ENCODE measurements around the gene NTM.
"Not testable (repeated sequence)": the region's sequence is repeated elsewhere in the genome, so short reads cannot be mapped to it uniquely, and the experiment has no call there.

The NTM gene

DNA sequence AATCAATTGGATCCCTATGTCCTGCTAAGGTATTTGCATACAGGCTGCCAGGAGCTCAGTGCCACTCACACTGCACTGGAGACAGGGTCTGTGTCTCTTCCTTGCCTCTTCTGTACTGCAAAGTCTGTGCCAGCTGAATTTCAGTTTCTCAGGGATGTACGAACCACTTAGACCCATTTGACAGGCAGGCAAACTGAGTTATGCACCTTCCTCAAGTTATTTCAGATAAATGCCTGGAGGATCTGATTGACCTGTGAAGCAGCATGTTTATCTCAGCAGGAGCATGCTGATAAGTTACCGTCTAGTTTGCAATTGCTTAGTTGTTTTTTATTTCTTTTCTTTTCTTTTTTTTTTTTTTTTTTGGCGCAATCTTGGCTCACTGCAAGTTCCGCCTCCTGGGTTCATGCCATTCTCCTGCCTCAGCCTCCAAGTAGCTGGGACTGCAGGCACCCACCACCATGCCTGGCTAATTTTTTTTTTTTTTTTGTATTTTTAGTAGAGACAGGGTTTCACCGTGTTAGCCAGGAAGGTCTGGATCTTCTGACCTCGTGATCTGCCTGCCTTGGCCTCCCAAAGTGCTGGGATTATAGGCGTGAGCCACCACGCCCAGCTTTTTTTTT lies 54.0 kb downstream of the NTM start:
- DNase-seq = not testable (repeated sequence)

DNA sequence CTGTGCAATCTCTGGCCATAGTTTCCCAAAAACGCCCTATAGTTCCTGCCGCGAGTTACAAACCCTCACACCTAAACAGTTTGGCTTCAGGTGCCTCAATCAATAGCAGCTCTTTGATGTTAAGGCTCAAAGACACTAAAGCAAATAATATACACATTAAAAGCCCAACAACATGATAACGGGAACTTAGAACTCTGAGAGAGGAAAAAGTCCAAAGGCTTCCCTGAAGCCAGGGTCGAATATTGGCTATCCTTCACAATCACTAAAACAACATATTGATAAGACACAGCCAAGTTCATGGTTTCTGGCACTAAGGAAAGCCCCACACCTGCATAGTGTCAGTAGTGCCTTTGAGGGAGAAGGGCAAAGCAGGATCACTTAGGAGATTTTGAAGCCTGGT lies 54.9 kb downstream of the NTM start:
- no peak for DNase-seq

DNA sequence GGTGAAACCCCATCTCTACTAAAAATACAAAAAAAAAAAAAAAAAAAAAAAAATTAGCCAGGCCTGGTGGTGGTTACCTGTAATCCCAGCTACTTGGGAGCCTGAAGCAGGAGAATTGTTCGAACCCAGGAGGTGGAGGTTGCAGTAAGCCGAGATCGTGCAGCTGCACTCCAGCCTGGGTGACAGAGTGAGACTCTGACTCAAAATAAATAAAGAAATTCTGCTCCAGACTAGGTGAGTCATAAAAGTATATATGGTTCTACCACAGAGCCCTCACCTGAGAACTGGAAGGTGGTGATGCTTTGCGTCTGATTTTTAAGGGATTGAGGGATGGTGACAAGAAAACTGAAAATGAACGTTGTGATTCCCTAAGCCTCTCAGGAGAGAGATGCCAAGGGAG lies 58.4 kb downstream of the NTM start:
- no peak for DNase-seq

DNA sequence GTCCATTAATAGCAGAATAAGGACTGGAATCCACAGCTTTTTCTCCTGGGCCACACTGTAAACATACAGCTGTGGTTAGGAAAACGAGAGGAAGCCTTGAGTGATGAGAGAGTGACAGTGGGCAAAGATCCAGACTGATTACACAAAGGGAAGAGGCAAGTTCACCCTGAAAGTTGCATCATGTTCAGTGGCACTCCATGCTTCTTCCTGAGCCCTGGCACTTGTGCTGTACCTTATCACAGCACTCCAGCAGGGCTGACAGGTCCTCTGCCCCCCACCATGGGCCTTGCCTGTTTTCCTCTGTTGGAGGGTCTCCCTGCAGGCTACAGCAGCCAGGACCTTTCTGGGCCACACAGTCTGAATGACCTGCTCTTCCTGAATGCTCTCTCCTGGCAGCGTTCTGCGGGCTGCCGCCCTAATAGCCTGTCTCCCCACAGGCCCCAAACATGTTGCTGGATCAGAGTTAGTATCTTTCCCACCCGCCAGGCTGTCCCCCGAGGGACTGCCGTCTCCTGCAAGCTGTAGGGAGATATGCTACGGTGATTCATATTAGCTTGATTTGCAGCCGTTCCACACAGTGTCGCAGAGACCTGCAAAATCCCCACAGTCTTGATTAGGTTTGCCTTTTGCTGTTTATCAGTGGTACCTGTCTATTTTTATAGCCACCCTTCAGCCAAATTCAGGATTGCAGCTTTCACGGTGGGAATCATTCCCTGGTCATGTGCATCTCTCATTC lies 60.2 kb downstream of the NTM start:
- DNase-seq = no peak

DNA sequence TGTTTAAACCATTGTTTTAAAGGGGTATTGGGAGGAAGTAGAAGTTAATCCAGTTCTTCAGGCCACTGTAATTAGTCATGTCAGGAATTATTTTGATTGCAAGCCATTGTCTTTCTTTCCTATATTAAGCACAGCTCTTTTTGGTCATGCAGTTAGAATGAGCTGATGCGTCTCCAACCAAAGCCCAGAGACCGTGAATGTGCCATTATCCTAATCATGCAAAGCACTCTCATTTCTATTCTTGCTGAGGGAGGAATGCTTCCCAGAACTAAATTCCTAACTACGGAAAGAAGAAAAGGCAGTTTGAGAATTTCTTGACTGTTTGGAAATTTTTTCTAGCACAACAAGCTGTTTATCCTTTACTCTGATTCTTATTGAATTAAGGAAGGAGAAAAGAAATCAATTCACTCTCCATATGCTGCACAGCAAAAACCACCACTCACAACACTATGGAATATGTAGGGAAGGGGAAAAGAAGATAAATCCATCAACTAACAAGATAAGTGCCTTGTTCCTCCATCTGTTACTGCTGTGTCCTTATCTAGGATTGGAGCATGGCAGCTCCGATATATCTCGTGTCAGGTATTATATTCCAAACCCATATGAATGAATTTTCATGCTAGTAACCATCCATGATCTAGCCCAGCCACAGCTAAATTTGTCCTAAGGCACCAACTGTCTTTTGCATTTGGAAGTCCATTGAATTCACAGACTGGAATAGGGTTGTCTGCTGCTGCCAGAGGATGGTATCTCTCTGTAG lies 70.8 kb downstream of the NTM start:
- no peak for DNase-seq

DNA sequence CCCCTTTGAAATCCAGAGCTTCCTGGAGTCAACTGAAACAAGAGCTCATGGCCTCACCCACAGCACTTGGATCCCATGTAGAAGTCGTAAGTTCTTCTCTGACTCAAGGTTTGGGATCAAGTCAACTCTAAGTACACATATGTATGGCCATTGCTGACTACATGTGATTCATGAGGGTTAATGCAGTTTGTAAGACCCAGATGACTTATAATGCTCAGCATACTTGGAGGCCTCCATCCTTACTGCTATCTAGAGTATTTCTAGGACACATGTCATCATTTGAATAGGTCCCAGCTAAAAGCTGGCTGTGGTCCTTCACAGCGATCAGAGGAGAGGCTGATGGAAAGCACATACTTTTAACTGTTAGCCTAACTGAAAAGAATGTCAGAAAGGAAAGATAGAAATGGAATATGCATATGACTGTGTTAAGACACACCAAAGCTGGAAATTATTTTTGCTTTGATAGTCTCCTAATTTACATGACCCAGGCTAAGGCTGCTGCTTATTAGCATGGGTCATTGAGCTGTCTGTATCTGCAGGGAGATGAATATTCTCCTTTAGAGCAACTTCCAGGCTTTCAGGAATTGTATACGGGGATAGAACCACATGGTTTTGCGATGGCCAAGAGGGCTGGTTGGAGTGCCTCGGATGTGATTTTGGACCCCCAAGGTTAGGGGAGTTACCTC lies 76.3 kb downstream of the NTM start:
- no peak for DNase-seq

DNA sequence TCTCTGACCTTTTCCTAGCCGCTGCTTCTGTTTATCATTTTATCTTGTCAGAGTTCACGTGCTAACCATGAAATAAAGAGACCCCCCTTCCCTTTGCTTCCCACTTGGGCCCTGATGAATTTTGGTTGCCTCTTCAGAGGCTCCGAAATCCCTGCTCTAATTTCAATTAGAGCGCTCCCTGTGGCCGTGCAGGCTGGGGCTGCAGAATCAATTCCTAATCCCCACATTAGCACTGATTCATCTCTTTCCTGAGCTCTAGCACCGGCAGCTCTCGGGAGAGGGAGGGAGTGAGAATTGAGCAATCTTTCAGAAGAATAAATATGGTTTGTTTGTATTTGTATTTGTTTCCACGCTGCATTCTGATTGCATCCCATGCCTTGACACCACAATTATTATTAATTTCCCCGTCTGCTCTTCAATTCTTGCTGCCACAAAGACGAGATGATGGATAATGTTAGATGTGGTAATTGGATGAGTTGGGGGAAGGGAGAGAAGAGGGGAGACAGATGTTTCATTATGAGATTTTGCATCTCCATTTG lies 76.9 kb downstream of the NTM start:
- DNase-seq = no peak

DNA sequence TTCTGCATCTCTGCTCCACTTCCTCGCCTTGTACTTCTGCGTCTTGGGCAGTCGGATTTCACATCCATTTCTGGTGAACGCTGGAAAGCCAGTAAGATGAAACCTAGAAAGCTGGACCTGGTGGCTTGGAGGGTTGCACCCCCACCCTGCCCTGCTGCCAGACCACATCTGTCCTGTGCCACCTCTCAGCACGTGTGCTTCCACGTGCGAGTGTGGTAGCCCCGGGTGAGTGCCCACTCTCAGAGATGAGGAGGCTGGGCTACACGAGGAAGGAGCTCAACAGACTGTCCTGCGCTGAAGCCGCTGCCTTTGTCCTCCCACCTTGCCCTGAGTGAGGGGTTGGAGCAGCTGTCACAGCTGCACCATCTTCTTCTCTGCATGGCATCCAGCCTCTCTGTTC lies 77.5 kb downstream of the NTM start:
- no peak for DNase-seq

DNA sequence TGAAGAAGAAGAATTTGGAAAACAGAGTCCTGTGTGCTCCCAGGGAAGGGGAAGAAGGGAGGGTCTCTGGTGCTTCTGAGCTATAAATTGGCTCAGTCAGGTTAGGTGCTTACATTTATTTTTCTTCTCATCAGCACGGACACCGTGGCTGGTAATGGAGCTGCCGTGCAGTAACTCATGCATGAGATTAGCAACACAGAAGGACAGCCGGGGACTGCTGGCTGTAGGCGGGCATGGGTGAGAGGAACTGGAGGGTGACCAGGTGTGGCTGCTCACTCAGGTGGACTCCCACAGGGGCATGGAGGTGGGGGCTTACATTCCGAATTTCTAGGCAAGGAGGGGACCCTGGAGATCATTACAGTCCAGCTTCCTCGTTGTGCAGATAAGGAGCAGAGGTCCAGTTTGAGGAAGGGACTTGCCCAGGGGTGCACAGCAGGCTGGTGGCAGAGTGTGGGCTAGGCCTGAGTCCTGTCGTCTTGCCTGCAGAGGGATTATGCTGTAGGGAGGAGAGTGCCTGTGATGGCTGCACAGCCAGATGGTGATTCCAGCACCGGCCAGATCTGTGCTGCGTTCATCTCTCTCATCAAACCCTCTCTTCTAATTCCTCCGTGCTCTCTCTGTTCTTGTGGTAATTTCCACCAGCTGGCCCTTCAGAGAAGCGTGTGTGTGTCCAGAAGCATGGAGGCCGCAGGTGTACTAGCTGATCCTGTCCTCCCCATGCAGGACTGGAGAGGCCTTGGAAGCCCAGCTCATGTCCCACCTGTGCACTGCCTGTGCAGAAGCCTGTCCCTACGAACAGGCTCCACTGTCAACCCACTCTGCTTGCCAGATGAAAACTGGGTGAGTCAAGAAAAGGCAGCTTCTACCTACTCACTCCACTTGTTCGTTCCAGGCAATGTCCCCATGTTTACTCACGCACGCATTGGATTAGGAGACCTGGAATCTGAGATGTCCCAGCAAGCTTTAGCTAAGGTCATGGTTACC lies 78.9 kb downstream of the NTM start:
- no peak for DNase-seq

DNA sequence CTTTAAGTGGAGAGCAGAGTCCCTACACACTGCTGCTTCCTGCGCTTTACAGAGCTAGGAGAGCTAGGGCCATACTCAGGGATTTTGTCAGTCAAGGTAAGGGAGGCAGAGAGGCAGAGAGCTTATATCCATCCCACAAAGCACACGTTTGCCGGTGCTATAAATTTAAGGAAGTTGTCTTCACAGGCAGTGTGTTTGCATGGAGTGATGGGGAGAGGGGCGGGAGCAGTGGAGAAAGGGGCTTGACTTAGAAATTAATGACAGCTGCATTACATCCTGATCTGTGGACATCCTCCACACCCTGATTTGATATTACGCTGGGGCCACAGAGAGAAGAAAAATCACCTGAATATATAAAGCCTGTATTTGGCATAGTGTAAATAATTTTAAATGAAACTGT lies 84.1 kb downstream of the NTM start:
- no peak for DNase-seq

DNA sequence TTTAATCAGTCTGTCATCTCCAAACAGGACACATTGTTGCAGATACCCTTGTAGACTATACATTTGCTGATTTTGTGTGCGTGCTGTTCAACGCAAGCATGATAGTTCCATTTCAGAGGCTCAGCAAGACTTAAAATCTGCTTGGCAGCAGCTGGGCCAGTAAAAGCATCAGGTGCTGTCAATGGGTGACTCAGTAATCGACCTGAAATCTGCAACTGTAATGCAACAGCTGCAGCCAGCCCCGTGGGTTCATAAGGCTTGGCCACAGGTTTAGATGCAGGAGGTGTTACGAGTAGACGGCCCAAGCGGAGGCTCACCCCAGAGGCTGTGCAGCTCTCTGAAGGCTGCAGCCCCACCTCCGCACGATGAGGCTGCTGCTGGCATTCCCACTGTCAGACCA lies 84.6 kb downstream of the NTM start:
- no peak for DNase-seq

DNA sequence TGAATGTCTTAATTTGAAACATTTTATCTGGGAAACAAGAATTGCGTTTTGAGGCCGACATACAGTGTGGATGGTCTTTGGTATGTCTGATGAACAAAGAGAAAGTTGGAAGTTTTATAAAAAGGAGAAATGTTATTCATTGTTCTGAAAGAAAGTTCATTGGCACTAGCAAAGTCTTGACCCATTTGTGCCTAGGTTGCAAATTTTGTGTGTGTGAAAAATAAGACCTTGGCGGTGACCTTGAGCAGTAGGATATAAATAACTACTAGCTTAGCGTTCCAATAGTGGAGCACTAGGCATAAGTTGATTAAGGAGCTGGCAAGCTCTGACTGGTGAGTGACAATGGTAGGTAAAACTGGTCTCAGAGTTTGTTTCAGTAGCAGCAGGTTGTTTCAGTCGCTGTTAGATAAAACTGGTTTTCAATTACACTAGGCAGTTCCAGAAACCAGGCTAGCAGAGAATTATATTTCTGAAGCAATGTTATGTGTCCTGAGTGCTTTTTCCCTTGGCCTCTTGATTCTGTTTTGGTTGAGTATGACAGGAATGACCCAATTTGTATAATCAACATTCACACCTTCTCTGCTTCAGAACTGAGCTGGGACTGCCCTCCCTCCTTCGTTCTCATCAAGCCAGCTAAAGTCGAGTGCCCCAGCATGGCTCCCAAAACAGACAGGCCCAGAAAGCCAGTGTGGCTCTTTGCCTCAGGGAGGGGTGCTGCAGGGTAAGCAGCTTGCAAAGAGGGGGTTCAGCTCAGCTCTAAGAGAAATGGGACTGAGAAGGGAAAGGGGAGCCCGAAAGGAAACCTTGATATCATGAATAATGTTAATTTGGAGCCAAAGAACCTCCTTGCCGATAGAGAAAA lies 85.7 kb downstream of the NTM start:
- DNase-seq = no peak

DNA sequence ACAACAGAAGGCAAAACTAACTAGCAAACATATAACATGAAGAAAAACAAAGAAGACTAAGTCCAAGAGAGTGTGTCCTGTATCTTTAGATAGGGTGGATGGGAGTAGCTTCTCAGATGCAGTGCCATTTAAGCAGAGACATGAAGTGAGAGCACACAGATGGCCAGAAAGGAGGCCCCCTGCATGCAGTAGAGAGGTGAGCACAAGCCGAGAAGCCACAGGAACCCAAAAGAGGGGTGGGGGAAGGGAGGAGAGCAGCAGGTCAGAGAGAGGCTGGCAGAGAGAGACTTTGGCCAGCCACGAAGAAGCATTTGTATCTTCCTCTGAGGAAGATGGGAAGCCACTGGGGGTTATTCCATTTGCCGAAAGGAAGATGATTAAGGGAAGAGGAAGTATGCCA lies 86.7 kb downstream of the NTM start:
- DNase-seq = no peak

DNA sequence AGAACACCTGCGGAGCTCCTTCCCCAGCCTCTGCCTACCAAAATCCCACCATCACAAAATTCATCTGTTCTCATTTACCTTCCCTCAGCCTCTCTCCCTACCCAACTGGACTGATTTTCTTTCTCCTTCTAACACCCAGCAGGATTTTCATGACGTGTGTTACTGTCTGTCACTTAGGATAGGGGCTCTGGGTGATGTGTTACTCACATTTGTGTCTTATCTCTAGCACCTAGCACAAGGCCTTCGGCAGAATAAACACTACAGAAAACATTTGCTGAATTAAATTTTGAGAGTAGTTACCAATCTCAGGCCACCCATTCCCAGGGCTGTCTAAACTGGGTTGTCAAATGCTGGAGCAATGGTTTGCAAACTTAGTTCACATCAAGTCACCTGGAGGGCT lies 88.0 kb downstream of the NTM start:
- no peak for DNase-seq

DNA sequence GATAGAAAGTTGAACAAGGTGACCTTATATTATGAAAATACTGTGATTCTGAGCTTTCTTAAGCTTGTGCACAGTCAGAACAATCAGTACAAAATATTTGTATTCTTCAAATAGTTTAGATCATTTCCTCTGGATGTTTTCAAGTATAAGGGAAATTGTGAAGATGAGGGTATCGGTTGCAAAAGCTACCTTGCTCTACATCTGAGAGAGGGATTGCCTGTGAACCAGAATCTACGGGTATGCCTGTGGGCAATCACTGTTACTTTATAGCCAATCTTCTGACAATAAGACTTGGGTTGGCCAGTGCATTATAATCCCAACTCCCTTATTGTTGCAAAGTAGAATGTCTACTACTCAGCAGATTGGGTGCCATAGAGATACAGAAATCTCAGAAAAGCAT lies 90.5 kb downstream of the NTM start:
- no peak for DNase-seq

DNA sequence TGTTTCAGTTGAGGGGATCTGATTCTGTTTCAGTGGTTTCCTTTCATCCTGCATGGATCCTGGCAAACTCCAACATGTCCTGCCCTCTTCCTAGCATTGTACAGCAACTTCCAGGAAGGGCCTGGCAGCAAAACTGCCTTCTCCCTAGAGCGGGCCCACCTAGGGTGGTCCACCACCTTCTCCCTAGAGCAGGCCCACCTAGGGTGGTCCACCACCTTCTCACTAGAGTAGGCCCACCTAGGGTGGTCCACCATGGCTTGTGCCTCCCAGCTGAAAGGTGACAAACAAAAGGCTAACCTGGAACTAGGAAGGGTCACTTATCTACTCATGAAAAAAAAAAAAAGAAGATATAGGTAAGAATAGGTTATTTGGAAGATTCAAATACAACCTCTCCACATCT lies 92.2 kb downstream of the NTM start:
- no peak for DNase-seq

DNA sequence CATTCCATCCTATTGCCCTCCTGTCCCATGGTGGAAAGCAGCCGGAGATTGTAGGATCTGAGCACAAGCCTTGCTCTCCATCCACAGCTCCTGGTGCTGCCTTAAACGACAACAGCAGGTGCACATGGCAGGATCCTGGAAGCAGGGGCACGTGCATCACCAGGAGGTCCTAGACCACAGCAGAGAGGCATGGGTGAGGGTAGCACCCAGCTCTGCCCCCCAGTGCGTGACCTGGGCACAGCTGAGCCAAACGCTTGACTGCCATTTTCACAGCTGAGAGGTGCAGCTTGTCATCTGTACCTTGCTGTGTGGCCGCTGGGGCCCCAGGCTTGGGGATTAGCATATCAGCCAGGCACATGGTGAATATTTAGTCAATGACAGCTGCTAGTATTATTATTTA lies 92.7 kb downstream of the NTM start:
- DNase-seq = no peak

DNA sequence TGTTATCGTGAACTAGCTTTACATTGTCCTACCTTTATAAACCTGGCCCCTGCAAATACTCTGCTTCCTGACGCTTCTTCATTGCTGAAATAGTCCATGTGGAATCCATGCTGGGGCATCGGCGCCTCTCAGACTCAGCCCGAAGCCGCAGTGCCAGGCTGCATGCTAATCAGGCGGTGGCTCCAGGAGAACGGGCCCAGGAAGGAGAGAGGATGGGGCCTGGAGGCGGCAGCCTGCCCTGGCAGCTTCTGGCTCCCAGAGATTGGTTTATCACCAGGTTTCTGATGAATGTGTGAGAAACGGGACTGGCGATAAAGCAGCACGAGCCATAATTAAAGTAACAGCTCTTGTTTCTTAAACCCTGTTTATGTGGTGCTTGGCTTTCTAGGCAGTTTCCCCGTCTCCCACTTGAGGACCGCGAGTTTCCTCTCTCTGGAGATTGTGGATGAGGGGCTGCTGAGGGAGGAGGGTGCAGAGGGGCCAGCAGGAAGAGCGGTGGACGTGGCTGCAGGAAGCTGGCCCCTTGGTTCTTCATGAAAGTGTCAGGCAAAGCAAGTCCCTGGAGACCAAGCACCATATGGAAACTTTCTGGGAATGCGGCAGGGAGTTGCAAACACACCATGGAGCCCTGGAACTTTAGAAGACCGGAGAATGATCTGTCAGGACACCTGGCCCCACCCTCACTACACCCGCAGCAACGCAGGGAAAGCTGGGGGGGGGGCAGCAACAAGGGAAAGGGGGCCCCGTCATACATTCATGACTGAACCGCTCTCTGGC lies 93.4 kb downstream of the NTM start:
- no peak for DNase-seq

DNA sequence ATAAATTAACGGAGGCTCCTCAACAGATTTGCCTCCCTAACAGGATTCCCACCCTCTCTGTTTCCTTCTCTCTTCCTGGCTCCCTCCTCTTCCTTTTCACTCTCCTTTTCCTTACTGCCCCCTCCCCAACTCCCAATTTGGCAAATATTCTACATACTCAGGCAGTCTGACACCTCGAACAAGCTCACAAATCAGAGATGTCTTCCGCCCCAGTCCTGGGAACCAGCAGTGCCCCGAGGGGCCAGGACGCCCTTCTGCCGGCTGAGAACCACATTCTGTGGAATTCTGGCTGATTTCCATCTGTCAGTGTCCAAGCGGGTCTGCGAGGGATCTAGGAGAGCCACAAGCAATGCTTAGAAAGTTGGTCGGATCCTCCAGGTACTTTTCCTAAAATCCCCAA lies 94.0 kb downstream of the NTM start:
- DNase-seq = no peak

DNA sequence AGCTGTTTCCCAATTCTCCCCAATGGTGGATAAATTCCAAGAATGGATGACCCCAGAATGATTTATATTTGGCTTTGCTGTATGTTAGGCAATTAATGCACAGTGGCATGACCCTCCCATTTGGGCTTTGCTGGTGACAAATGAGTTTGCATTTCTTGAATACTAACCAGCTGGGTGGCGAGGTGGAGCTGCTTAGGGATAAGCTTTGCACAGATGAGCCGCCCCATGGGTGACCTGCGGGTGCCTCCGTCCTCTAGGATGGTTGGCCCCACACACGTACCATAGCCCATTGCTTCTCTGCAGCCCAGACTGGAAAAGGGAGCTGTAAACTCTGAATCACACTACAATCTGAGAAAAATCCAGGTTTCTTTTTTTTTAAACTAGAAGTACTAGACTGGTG lies 94.6 kb downstream of the NTM start:
- DNase-seq = no peak

All from inflammatory macrophage treated with lipopolysaccharide for 1 hour (primary cell).